ENCODE data around the gene SMPD3. TPM values are rescaled to one million over a fixed set of nuclear protein-coding genes. Genes with fewer than 3 reads are reported as not detected.

Gene SMPD3
- total and polyA plus RNA-seq, 2 experiments from 2014 or later = 0.57 to 0.83 TPM

DNA sequence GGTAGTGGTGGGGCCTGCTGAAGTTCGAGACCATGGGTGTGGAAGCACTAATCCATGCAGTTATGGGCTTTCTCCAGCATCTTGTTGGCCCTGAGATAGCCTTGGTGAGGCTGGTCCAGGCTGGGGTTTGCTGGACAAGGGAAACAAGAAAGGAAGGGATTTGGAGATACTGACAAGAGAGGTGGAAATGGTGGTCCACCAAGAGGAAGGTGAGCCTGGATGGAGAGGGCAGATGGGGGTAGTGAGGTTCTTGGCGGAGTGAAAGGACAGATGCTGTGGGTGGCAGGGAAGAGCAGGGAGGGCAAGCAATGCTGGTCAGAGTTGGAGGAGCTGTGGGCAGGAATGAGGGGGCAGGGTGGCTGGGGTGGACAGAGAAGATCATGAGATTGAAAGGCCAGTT lies 5.5 kb upstream of the SMPD3 start (continued):
- no peak for TF ChIP-seq NANOG (IDR thresholded peaks at IDR 0.05; ENCODE audit: borderline replicate concordance)
- TF ChIP-seq STAT1 (IDR thresholded peaks at IDR 0.05; ENCODE audit: unreplicated experiment) = no peak
- TF ChIP-seq JUNB (IDR thresholded peaks at IDR 0.05; ENCODE audit: unreplicated experiment) = no peak
- TF ChIP-seq, protein P1, sequence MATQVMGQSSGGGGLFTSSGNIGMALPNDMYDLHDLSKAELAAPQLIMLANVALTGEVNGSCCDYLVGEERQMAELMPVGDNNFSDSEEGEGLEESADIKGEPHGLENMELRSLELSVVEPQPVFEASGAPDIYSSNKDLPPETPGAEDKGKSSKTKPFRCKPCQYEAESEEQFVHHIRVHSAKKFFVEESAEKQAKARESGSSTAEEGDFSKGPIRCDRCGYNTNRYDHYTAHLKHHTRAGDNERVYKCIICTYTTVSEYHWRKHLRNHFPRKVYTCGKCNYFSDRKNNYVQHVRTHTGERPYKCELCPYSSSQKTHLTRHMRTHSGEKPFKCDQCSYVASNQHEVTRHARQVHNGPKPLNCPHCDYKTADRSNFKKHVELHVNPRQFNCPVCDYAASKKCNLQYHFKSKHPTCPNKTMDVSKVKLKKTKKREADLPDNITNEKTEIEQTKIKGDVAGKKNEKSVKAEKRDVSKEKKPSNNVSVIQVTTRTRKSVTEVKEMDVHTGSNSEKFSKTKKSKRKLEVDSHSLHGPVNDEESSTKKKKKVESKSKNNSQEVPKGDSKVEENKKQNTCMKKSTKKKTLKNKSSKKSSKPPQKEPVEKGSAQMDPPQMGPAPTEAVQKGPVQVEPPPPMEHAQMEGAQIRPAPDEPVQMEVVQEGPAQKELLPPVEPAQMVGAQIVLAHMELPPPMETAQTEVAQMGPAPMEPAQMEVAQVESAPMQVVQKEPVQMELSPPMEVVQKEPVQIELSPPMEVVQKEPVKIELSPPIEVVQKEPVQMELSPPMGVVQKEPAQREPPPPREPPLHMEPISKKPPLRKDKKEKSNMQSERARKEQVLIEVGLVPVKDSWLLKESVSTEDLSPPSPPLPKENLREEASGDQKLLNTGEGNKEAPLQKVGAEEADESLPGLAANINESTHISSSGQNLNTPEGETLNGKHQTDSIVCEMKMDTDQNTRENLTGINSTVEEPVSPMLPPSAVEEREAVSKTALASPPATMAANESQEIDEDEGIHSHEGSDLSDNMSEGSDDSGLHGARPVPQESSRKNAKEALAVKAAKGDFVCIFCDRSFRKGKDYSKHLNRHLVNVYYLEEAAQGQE (IDR thresholded peaks at IDR 0.05; ENCODE audit: unreplicated experiment) = no peak
- TF ChIP-seq EZH2phosphoT487 (IDR thresholded peaks at IDR 0.05; ENCODE audit: unreplicated experiment) = no peak

DNA sequence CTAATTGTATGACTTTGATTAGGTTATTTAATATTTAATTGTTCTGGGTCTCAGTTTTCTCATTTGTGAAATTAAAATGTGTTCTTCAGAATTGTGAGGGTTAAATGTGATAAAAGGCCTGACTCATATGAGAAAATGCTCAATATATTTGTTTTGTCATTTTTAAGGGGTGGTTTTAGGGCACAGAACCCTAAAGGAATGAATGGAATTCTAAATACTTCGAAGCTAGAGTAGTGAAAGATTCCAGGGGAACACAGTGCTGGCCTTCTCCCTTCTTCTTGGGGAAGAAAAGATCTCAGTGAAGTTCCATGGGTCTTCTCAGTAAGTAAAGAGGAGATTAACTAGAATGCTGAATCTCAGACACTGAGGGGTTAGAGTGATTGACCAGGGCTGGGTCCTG lies 3.9 kb upstream of the SMPD3 start:
- Histone ChIP-seq H3K27ac (ENCODE audit: low read depth) (no peak overlapping the region), H3K36me3 (ENCODE audit: insufficient read depth) (no peaks in the 10 kb centered on the region), H3K27me3 (ENCODE audit: insufficient read depth) (peaks cover 9% of the 10 kb centered on the region), H3K4me1 (ENCODE audit: insufficient read depth) (peaks cover 8% of the 10 kb centered on the region; the same call in 1 of the 2 replicates), H3K4me3 (no peak overlapping the region), H3K4me2 (no peak overlapping the region), H3K9me2 (ENCODE audit: insufficient read depth) (no peaks in the 10 kb centered on the region), H2AFZ (no peak overlapping the region), H3K79me2 (replicated peaks; ENCODE audit: insufficient read depth) (no peaks in the 10 kb centered on the region), H3F3A (replicated peaks; ENCODE audit: low read depth) (no peaks in the 10 kb centered on the region), H4K20me1 (replicated peaks; ENCODE audit: insufficient read depth) (no peaks in the 10 kb centered on the region; the same call in 1 of the 2 replicates)
- Mint-ChIP-seq H3K4me1 (peaks cover 8% of the 10 kb centered on the region; the same call in 2 of the 3 replicates), H3K36me3 (ENCODE audit: low read depth) (no peaks in the 10 kb centered on the region; the same call in 2 of the 3 replicates), H3K27me3 (ENCODE audit: insufficient read depth, low read depth, poor library complexity) (peaks cover 14% of the 10 kb centered on the region), H3K9me3 (no peaks in the 10 kb centered on the region; the same call in 2 of the 3 replicates), H3K27ac (no peak overlapping the region), H3K4me3 (no peak overlapping the region)
- ATAC-seq (no peak), DNase-seq (ENCODE audit: low spot score) (no peak)
- no peak for TF ChIP-seq STAT1 (IDR thresholded peaks at IDR 0.05; ENCODE audit: unreplicated experiment)
- TF ChIP-seq, protein P2, sequence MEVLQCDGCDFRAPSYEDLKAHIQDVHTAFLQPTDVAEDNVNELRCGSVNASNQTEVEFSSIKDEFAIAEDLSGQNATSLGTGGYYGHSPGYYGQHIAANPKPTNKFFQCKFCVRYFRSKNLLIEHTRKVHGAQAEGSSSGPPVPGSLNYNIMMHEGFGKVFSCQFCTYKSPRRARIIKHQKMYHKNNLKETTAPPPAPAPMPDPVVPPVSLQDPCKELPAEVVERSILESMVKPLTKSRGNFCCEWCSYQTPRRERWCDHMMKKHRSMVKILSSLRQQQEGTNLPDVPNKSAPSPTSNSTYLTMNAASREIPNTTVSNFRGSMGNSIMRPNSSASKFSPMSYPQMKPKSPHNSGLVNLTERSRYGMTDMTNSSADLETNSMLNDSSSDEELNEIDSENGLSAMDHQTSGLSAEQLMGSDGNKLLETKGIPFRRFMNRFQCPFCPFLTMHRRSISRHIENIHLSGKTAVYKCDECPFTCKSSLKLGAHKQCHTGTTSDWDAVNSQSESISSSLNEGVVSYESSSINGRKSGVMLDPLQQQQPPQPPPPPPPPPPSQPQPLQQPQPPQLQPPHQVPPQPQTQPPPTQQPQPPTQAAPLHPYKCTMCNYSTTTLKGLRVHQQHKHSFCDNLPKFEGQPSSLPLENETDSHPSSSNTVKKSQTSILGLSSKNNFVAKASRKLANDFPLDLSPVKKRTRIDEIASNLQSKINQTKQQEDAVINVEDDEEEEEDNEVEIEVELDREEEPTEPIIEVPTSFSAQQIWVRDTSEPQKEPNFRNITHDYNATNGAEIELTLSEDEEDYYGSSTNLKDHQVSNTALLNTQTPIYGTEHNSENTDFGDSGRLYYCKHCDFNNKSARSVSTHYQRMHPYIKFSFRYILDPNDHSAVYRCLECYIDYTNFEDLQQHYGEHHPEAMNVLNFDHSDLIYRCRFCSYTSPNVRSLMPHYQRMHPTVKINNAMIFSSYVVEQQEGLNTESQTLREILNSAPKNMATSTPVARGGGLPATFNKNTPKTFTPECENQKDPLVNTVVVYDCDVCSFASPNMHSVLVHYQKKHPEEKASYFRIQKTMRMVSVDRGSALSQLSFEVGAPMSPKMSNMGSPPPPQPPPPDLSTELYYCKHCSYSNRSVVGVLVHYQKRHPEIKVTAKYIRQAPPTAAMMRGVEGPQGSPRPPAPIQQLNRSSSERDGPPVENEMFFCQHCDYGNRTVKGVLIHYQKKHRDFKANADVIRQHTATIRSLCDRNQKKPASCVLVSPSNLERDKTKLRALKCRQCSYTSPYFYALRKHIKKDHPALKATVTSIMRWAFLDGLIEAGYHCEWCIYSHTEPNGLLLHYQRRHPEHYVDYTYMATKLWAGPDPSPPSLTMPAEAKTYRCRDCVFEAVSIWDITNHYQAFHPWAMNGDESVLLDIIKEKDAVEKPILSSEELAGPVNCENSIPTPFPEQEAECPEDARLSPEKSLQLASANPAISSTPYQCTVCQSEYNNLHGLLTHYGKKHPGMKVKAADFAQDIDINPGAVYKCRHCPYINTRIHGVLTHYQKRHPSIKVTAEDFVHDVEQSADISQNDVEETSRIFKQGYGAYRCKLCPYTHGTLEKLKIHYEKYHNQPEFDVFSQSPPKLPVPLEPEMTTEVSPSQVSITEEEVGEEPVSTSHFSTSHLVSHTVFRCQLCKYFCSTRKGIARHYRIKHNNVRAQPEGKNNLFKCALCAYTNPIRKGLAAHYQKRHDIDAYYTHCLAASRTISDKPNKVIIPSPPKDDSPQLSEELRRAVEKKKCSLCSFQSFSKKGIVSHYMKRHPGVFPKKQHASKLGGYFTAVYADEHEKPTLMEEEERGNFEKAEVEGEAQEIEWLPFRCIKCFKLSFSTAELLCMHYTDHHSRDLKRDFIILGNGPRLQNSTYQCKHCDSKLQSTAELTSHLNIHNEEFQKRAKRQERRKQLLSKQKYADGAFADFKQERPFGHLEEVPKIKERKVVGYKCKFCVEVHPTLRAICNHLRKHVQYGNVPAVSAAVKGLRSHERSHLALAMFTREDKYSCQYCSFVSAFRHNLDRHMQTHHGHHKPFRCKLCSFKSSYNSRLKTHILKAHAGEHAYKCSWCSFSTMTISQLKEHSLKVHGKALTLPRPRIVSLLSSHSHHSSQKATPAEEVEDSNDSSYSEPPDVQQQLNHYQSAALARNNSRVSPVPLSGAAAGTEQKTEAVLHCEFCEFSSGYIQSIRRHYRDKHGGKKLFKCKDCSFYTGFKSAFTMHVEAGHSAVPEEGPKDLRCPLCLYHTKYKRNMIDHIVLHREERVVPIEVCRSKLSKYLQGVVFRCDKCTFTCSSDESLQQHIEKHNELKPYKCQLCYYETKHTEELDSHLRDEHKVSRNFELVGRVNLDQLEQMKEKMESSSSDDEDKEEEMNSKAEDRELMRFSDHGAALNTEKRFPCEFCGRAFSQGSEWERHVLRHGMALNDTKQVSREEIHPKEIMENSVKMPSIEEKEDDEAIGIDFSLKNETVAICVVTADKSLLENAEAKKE (CRISPR knock-in tag; IDR thresholded peaks at IDR 0.05) = no peak
- TF ChIP-seq CREB1 (CRISPR knock-in tag; IDR thresholded peaks at IDR 0.05; ENCODE audit: low read depth) = no peak
- TF ChIP-seq POLR2AphosphoS5 (IDR thresholded peaks at IDR 0.05; ENCODE audit: low read depth) = no peak
- TF ChIP-seq, protein P3, sequence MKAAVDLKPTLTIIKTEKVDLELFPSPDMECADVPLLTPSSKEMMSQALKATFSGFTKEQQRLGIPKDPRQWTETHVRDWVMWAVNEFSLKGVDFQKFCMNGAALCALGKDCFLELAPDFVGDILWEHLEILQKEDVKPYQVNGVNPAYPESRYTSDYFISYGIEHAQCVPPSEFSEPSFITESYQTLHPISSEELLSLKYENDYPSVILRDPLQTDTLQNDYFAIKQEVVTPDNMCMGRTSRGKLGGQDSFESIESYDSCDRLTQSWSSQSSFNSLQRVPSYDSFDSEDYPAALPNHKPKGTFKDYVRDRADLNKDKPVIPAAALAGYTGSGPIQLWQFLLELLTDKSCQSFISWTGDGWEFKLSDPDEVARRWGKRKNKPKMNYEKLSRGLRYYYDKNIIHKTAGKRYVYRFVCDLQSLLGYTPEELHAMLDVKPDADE (IDR thresholded peaks at IDR 0.05) = no peak
- TF ChIP-seq EZH2 (IDR thresholded peaks at IDR 0.05; ENCODE audit: low read depth, unreplicated experiment) = no peak
- TF ChIP-seq JUNB (IDR thresholded peaks at IDR 0.05; ENCODE audit: unreplicated experiment) = no peak
- no peak for TF ChIP-seq EZH2phosphoT487 (IDR thresholded peaks at IDR 0.05; ENCODE audit: unreplicated experiment)
- TF ChIP-seq ZNF331 (CRISPR knock-in tag; IDR thresholded peaks at IDR 0.05; ENCODE audit: low read depth) = no peak
- TF ChIP-seq ZNF114 (CRISPR knock-in tag; IDR thresholded peaks at IDR 0.05) = no peak
- TF ChIP-seq NANOG (IDR thresholded peaks at IDR 0.05; ENCODE audit: borderline replicate concordance) = no peak
